ENCODE results near the gene CNTNAP2. TPM values are rescaled to one million over a fixed set of nuclear protein-coding genes. Genes with fewer than 3 reads are reported as not detected.

The CNTNAP2 gene
- total and polyA plus RNA-seq, 2 of the 8 experiments (the other 6 are each of a cell fraction or from before 2014, with no cell fraction given) = 27.9 to 71.0 TPM

DNA sequence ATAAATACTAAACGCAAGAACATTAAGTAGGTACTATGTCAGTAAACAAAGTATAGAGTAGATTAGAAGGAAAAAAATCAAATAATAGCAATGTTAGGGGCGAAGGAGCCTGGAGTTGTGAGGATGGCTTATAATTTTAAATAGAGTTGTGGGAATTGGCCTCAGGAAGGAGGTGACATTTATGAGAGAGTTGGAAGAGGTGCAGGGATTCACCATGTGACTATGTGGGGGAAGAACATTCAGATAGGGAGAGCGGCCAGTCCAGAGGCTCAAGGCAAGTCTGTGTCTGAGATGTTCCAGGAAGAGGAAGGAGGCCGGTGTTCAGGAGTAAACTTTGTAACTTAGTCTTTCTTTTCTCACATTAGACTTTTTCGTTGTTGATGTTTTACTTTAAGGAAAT lies 1695.3 kb downstream of the CNTNAP2 start:
- no peak for TF ChIP-seq TCF12 (IDR thresholded peaks at IDR 0.05; ENCODE audit: low read depth, low read length)
- no peak for TF ChIP-seq RNF2 (IDR thresholded peaks at IDR 0.05; ENCODE audit: borderline replicate concordance, low read depth, low read length, missing control alignments, poor library complexity, severe bottlenecking)
- TF ChIP-seq SAP30 (IDR thresholded peaks at IDR 0.05; ENCODE audit: insufficient read depth, insufficient replicate concordance, low read length) = no peak
- TF ChIP-seq HDAC6 (IDR thresholded peaks at IDR 0.05; ENCODE audit: low read depth, low read length) = no peak
- TF ChIP-seq JUND (IDR thresholded peaks at IDR 0.05; ENCODE audit: low read length) = no peak
- TF ChIP-seq EGR1 (IDR thresholded peaks at IDR 0.05; ENCODE audit: borderline replicate concordance, low read depth, low read length) = no peak
- TF ChIP-seq CBX8 (IDR thresholded peaks at IDR 0.05; ENCODE audit: borderline replicate concordance, low read depth, low read length) = no peak
- no peak for TF ChIP-seq MAFK (IDR thresholded peaks at IDR 0.05; ENCODE audit: low read depth, low read length)
- no peak for TF ChIP-seq BACH1 (IDR thresholded peaks at IDR 0.05; ENCODE audit: low read length)
- TF ChIP-seq, protein P1, sequence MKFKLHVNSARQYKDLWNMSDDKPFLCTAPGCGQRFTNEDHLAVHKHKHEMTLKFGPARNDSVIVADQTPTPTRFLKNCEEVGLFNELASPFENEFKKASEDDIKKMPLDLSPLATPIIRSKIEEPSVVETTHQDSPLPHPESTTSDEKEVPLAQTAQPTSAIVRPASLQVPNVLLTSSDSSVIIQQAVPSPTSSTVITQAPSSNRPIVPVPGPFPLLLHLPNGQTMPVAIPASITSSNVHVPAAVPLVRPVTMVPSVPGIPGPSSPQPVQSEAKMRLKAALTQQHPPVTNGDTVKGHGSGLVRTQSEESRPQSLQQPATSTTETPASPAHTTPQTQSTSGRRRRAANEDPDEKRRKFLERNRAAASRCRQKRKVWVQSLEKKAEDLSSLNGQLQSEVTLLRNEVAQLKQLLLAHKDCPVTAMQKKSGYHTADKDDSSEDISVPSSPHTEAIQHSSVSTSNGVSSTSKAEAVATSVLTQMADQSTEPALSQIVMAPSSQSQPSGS (IDR thresholded peaks at IDR 0.05; ENCODE audit: low read length) = no peak
- TF ChIP-seq CTBP2 (IDR thresholded peaks at IDR 0.05; ENCODE audit: borderline replicate concordance, insufficient read depth, insufficient read length, low read length) = no peak
- no peaks in the 10 kb centered on the region for H3K4me1 ChIP-seq (replicated peaks in 1 of 4; ENCODE audit: control insufficient read depth in 3 of 4, insufficient read depth in 4 of 4, low read length in 3 of 4)
- no peak overlapping the region for H3K4me3 ChIP-seq (ENCODE audit: extremely low read depth in 1 of 4, insufficient read depth in 2 of 4, low read depth in 3 of 4, low read length in 4 of 4)
- FAIRE-seq (no peak), DNase-seq (ENCODE audit: low read depth in 1 of 2, low spot score in 2 of 2) (no peak)
- H3K36me3 ChIP-seq (ENCODE audit: control insufficient read depth in 2 of 4, insufficient read depth in 4 of 4, low read length in 3 of 4) = no peaks in the 10 kb centered on the region
- POLR2A ChIA-PET (ENCODE audit: partially characterized antibody) = no interaction called here
- no peak overlapping the region for H4K5ac ChIP-seq (ENCODE audit: insufficient read length, low read depth, low read length)
- no peak overlapping the region for H3K14ac ChIP-seq (ENCODE audit: insufficient read length)
- H4K20me1 ChIP-seq (replicated peaks in 1 of 2; ENCODE audit: control insufficient read depth in 1 of 2, insufficient read depth in 2 of 2, low read length in 2 of 2) = no peaks in the 10 kb centered on the region
- no peaks in the 10 kb centered on the region for H3K79me1 ChIP-seq (ENCODE audit: low read depth, low read length)
- no peak overlapping the region for H3K4ac ChIP-seq (replicated peaks; ENCODE audit: insufficient read length, low read depth, low read length)
- no peak overlapping the region for H4K8ac ChIP-seq (ENCODE audit: extremely low read depth, insufficient read depth, low read length)
- CTCF ChIA-PET (ENCODE audit: partially characterized antibody) = no interaction called here
- H3K23ac ChIP-seq (ENCODE audit: insufficient read length) = no peak overlapping the region
- H2BK5ac ChIP-seq (ENCODE audit: low read depth, low read length) = no peak overlapping the region
- H3K18ac ChIP-seq (ENCODE audit: extremely low read depth, low read length) = no peak overlapping the region
- no peak overlapping the region for H3K27ac ChIP-seq (ENCODE audit: low read depth, low read length)
- no peak overlapping the region for H3K56ac ChIP-seq (replicated peaks; ENCODE audit: insufficient read length, low read depth, low read length)
- no peak overlapping the region for H2BK15ac ChIP-seq (ENCODE audit: low read length)
- H3K9me3 ChIP-seq (ENCODE audit: insufficient read depth in 2 of 2, low read depth in 1 of 2, low read length in 1 of 2) = no peaks in the 10 kb centered on the region
- H4K91ac ChIP-seq (replicated peaks; ENCODE audit: insufficient read length, low read length) = no peak overlapping the region
- no peak overlapping the region for H2AFZ ChIP-seq (ENCODE audit: low read length)
- H2BK12ac ChIP-seq (ENCODE audit: low read depth, low read length) = no peak overlapping the region
- 95% methylated on average over 5 of the region's 5 CpGs; no CpG with 5 or more reads in 1 of the 2 experiments for WGBS, 2 experiments (ENCODE audit: extremely low coverage in 1 of 2, insufficient coverage in 1 of 2, insufficient read length in 1 of 2, insufficient replicate concordance in 2 of 2, low coverage in 1 of 2, low lambda C conversion rate in 2 of 2, missing lambda C conversion rate in 1 of 2)
- no peak overlapping the region for H2BK20ac ChIP-seq (ENCODE audit: low read length)
- H3K9ac ChIP-seq (replicated peaks in 1 of 4; ENCODE audit: extremely low read depth in 1 of 4, low read depth in 3 of 4, low read length in 3 of 4) = no peak overlapping the region
- no peak overlapping the region for H3K4me2 ChIP-seq (ENCODE audit: insufficient read depth in 1 of 2, low read depth in 2 of 2, low read length in 2 of 2)
- no peaks in the 10 kb centered on the region for H3K79me2 ChIP-seq (ENCODE audit: control insufficient read depth in 1 of 2, insufficient read depth in 2 of 2, low read length in 2 of 2)
- H2AK5ac ChIP-seq (ENCODE audit: low read depth, low read length) = no peak overlapping the region
- H2BK120ac ChIP-seq (replicated peaks; ENCODE audit: low read depth, low read length) = no peak overlapping the region
- no peaks in the 10 kb centered on the region for H3K23me2 ChIP-seq (ENCODE audit: low read depth, low read length)
- no peaks in the 10 kb centered on the region for H3K27me3 ChIP-seq (replicated peaks in 1 of 4; ENCODE audit: control insufficient read depth in 3 of 4, extremely low read depth in 1 of 4, insufficient read depth in 3 of 4, low read length in 3 of 4)
